PC-3 (cell line): Measurements from ENCODE around the gene CFAP46. TPM values are rescaled to one million over a fixed set of nuclear protein-coding genes. Genes with fewer than 3 reads are reported as not detected.
"Not testable (repeated sequence)": the region's sequence is repeated elsewhere in the genome, so short reads cannot be mapped to it uniquely, and the experiment has no call there.

Experiments used
- ATAC-seq: fragments of 200-7000 bp; cut with Tn5 transposase; 2 replicates; pipeline ENCODE4 v1.9.1; 2020; ENCODE audit warnings: mild to moderate bottlenecking, moderate library complexity
- BruUV-seq: library from RNA; stranded (reverse); fragments of 400-500 nt; replicated peaks from 2 replicates; lab custom pipeline; 2021; lab: Mats Ljungman, UMichigan
- CTCF ChIA-PET: fragments of 300-600 bp; sonication (Branson Sonifier 250); formaldehyde crosslinking; loops from one replicate; lab custom pipeline; 2022; ENCODE audit warnings: antibody characterized with exemption; lab: Charles Lee
- POLR2A ChIA-PET: fragments of 300-600 bp; sonication (Branson Sonifier 250); formaldehyde crosslinking; loops from one replicate; lab custom pipeline; 2022; ENCODE audit warnings: antibody characterized with exemption; ENCODE audit not compliant: unreplicated experiment; lab: Charles Lee
- DNase-seq: peaks from one replicate; pipeline ENCODE4 v3.0.0-alpha.2; 2015
- H2AFZ ChIP-seq: fragments of 300-600 bp; sonication (generic); 2 replicates; pipeline ENCODE4 v1.6.0; 2016; ENCODE audit warnings: antibody characterized with exemption, low read length
- H3F3A ChIP-seq: fragments of 300-600 bp; sonication (generic); one replicate; pipeline ENCODE4 v1.6.0; 2017; ENCODE audit warnings: antibody characterized with exemption, low read length, control low read depth, mild to moderate bottlenecking; ENCODE audit not compliant: unreplicated experiment
- H3K27ac ChIP-seq: fragments of 300-600 bp; sonication (generic); 2 replicates; pipeline ENCODE4 v1.5.1; 2016; ENCODE audit warnings: mild to moderate bottlenecking, low read length
- H3K27me3 ChIP-seq: fragments of 300-600 bp; sonication (generic); 2 replicates; pipeline ENCODE4 v1.6.1; 2016; ENCODE audit warnings: low read length, mixed read lengths
- H3K36me3 ChIP-seq: fragments of 300-600 bp; sonication (generic); 2 replicates; pipeline ENCODE4 v1.6.1; 2016; ENCODE audit warnings: low read depth, mixed run types, low read length, mixed read lengths
- H3K4me1 ChIP-seq: fragments of 300-600 bp; sonication (generic); 2 replicates; pipeline ENCODE4 v1.5.1; 2016; ENCODE audit warnings: low read length; ENCODE audit not compliant: insufficient read depth
- H3K4me2 ChIP-seq: fragments of 300-600 bp; sonication (generic); 2 replicates; pipeline ENCODE4 v1.6.0; 2016; ENCODE audit warnings: low read length
- H3K4me3 ChIP-seq: fragments of 300-600 bp; sonication (generic); 2 replicates; pipeline ENCODE4 v1.5.1; 2016; ENCODE audit warnings: mild to moderate bottlenecking, low read length, mixed read lengths
- H3K79me2 ChIP-seq: fragments of 300-600 bp; sonication (generic); 2 replicates; pipeline ENCODE4 v1.6.1; 2017; ENCODE audit warnings: low read length, mixed read lengths
- H3K9ac ChIP-seq: fragments of 300-600 bp; sonication (generic); 2 replicates; pipeline ENCODE4 v1.6.0; 2016; ENCODE audit warnings: mild to moderate bottlenecking, low read length
- H3K9me2 ChIP-seq: fragments of 300-600 bp; sonication (generic); replicated peaks from 2 replicates; pipeline ENCODE4 v1.6.1; 2016; ENCODE audit warnings: mixed run types, low read length, mixed read lengths
- H3K9me3 ChIP-seq: fragments of 300-600 bp; sonication (generic); 2 replicates; pipeline ENCODE4 v1.6.1; 2016; ENCODE audit warnings: low read length, mixed read lengths
- H4K20me1 ChIP-seq: fragments of 300-600 bp; sonication (generic); 2 replicates; pipeline ENCODE4 v1.6.1; 2016; ENCODE audit warnings: low read length, mixed read lengths
- CTCF ChIP-seq: fragments of 300-600 bp; sonication (generic); conservative IDR thresholded peaks from 2 replicates; pipeline ENCODE4 v1.5.1; 2017; ENCODE audit warnings: antibody characterized with exemption, low read depth, mild to moderate bottlenecking, low read length
- EZH2 ChIP-seq: fragments of 300-600 bp; sonication (generic); IDR thresholded peaks from one replicate; pipeline ENCODE4 v1.6.1; 2017; ENCODE audit warnings: antibody characterized with exemption, mild to moderate bottlenecking, low read length; ENCODE audit not compliant: unreplicated experiment
- EZH2phosphoT487 ChIP-seq: fragments of 300-600 bp; sonication (generic); IDR thresholded peaks from 2 replicates; pipeline ENCODE4 v1.6.1; 2018; ENCODE audit warnings: mild to moderate bottlenecking, antibody characterized with exemption, low read length, borderline replicate concordance
- intact Hi-C: fragments of 100-400 bp; cut with micrococcal nuclease; formaldehyde crosslinking; loops from 2 replicates; pipeline ENCODE4 v1.9.0; 2023
- total RNA-seq: library from RNA; depleted of rRNA; stranded (reverse); fragments of >200 nt; gene quantifications from 2 replicates; pipeline ENCODE4 v1.2.3, GENCODE V29; 2014

The CFAP46 gene
- total RNA-seq, 1 experiment from 2014 or later, result 0.04 TPM

GRCh38 chr10:132933308-132934042 lies 8.9 kb downstream of the CFAP46 start:
- no peak overlapping the region for H3K4me2 ChIP-seq
- H3K79me2 ChIP-seq, result no peaks in the 10 kb centered on the region
- intact Hi-C loops, result no loop called here
- no peak for ATAC-seq
- no peaks in the 10 kb centered on the region for H4K20me1 ChIP-seq
- H2AFZ ChIP-seq, result no peak overlapping the region
- no peaks in the 10 kb centered on the region for H3K36me3 ChIP-seq
- peaks cover 17% of the 10 kb centered on the region for H3K27me3 ChIP-seq
- no TSS peak for BruUV-seq
- TF ChIP-seq EZH2phosphoT487, result no peak
- no peak for TF ChIP-seq EZH2
- TF ChIP-seq CTCF, result no peak
- POLR2A ChIA-PET, result no interaction called here
- H3F3A ChIP-seq, result no peaks in the 10 kb centered on the region
- no peaks in the 10 kb centered on the region for H3K9me2 ChIP-seq
- no peaks in the 10 kb centered on the region for H3K4me1 ChIP-seq
- no peak overlapping the region for H3K4me3 ChIP-seq
- DNase-seq, result no peak
- no peak overlapping the region for H3K27ac ChIP-seq
- H3K9ac ChIP-seq, result no peak overlapping the region
- CTCF ChIA-PET, result no interaction called here
- no peaks in the 10 kb centered on the region for H3K9me3 ChIP-seq

DNA sequence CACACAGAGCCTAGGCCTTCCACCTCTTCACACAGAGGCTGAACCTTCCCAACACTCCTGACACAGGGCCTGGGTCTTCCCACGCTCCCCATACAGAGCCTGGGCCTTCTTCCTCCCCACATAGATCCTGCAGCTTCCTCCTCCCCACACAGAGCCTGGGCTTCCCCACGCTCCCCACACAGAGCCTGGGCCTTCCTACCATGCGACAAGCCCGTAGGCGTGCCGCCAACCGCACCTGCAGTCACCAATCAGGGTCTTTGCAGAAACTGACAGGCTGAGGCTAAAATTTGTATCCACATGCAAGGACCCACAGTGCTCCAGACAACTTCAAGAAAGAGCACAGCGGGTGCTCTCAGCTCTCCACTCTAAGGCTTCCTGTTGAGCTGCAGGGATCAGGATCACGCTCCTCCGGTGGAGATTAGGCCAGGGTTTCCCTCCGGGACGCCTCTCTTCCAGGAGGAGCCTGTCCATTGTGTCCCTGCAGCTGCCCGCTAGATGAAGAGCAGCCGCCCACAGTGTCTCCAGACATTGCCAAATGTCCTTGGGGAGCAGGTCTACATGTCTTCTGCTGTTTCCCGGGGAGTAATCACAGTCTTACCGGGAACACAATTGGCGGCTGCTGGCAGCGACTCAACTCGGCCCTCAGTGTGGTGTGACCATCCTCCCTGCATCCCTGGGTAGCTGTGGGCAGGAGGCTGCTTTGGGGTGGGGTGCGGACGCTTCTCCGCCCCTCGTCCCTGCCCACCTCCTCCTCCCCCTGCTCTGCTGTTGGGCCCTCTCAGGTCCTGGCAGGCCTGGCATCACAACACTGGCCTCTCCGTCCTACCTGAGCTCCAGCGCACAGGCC lies 9.7 kb downstream of the CFAP46 start:
- intact Hi-C loops, result no loop called here
- no TSS peak for BruUV-seq
- H3K9ac ChIP-seq, result no peak overlapping the region
- no peak overlapping the region for H2AFZ ChIP-seq
- peaks cover 13% of the 10 kb centered on the region for H3K27me3 ChIP-seq
- H3K36me3 ChIP-seq, result no peaks in the 10 kb centered on the region
- ATAC-seq (no peak), DNase-seq (no peak)
- TF ChIP-seq CTCF (no peak), EZH2phosphoT487 (no peak), EZH2 (no peak)
- POLR2A ChIA-PET, result no interaction called here
- no peak overlapping the region for H3K4me2 ChIP-seq
- no peaks in the 10 kb centered on the region for H3K79me2 ChIP-seq
- H3F3A ChIP-seq, result no peaks in the 10 kb centered on the region
- CTCF ChIA-PET, result no interaction called here
- H3K4me3 ChIP-seq, result no peak overlapping the region
- no peaks in the 10 kb centered on the region for H3K4me1 ChIP-seq
- H3K27ac ChIP-seq, result no peak overlapping the region
- no peaks in the 10 kb centered on the region for H3K9me3 ChIP-seq
- no peaks in the 10 kb centered on the region for H3K9me2 ChIP-seq
- H4K20me1 ChIP-seq, result no peaks in the 10 kb centered on the region

- H3K9ac ChIP-seq, H3F3A ChIP-seq: not testable (repeated sequence)
Measured at GRCh38 chr10:132931258-132932250, 10.8 kb downstream of the CFAP46 start.

DNA sequence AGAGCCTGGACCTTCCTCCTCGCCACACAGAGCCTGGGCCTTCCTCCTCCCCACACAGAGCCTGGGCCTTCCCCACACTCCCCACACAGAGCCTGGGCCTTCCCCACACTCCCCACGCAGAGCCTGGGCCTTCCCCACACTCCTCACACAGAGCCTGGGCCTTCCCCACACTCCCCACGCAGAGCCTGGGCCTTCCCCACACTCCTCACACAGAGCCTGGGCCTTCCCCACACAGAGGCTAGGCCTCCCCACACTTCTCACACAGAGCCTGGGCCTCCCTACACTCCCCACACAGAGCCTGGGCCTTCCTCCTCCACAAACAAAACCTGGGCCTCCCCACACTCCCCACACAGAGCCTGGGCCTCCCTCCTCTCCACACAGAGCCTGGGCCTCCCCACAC lies 11.7 kb downstream of the CFAP46 start:
- CTCF ChIA-PET, ATAC-seq, intact Hi-C loops, H3K27ac ChIP-seq, H3K4me3 ChIP-seq, H3K9ac ChIP-seq, DNase-seq, POLR2A ChIA-PET, H3F3A ChIP-seq, H3K4me1 ChIP-seq, H3K79me2 ChIP-seq, BruUV-seq, H3K9me3 ChIP-seq, H4K20me1 ChIP-seq, H3K9me2 ChIP-seq, H3K36me3 ChIP-seq, H3K4me2 ChIP-seq, H2AFZ ChIP-seq: not testable (repeated sequence)
- peaks cover 12% of the 10 kb centered on the region for H3K27me3 ChIP-seq

More at GRCh38 chr10:132931258-132932250, 10.8 kb downstream of the CFAP46 start:
- H3K9me2 ChIP-seq, H3K27ac ChIP-seq, H3K9me3 ChIP-seq, H3K4me3 ChIP-seq, ATAC-seq, H3K4me1 ChIP-seq, H3K4me2 ChIP-seq, H2AFZ ChIP-seq, POLR2A ChIA-PET, H4K20me1 ChIP-seq, CTCF ChIA-PET, intact Hi-C loops, DNase-seq, BruUV-seq, H3K36me3 ChIP-seq, H3K79me2 ChIP-seq, H3K27me3 ChIP-seq: not testable (repeated sequence)
